ENCODE results near the gene PCBP3. TPM values are rescaled to one million over a fixed set of nuclear protein-coding genes. Genes with fewer than 3 reads are reported as not detected.

The PCBP3 gene
- total and polyA plus RNA-seq, 2 experiments from 2014 or later = 3.4 to 4.3 TPM

- H3K4me3 ChIP-seq = no peak overlapping the region
- no peaks in the 10 kb centered on the region for H3K36me3 ChIP-seq
- H3K27ac ChIP-seq = no peak overlapping the region
- no peak for DNase-seq (ENCODE audit: low read depth in 1 of 2, low spot score in 1 of 2)
- TF ChIP-seq CTCF (IDR thresholded peaks at IDR 0.05; ENCODE audit: low read depth, low read length) = no peak
- H3K9me3 ChIP-seq (ENCODE audit: low read depth) = no peaks in the 10 kb centered on the region
- H3K4me1 ChIP-seq (ENCODE audit: low read depth) = no peaks in the 10 kb centered on the region
- no peaks in the 10 kb centered on the region for H3K27me3 ChIP-seq
These were observed 228.2 kb downstream of the PCBP3 start for GRCh38 chr21:45871616-45872236.

GRCh38 chr21:45872471-45872870, 228.9 kb downstream of the PCBP3 start:
- no peak for TF ChIP-seq CTCF (IDR thresholded peaks at IDR 0.05; ENCODE audit: low read depth, low read length)
- Histone ChIP-seq H3K27ac (no peak overlapping the region), H3K4me3 (no peak overlapping the region), H3K27me3 (no peaks in the 10 kb centered on the region), H3K4me1 (ENCODE audit: low read depth) (no peaks in the 10 kb centered on the region), H3K9me3 (ENCODE audit: low read depth) (no peaks in the 10 kb centered on the region), H3K36me3 (no peaks in the 10 kb centered on the region)
- DNase-seq (ENCODE audit: low read depth in 1 of 2, low spot score in 1 of 2) = no peak

DNA sequence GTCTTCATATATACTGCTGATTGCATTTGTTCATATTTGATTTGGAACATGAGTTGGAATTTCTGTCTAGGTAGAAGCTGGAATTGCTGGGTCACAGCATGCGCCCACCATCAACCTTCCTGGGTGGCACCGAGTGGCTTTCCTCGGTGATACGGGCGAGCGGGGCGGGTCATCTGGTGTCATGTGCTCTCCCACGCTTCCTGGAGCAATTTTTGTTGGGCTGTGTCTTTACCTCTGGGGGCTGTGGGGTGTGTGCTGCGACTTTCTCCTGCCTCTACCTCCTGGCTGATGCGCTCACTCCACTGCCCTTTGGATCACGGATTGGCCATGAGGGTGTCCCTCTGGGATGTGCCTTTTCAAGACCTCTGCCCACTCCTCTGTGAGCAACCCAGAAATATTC, 229.4 kb downstream of the PCBP3 start:
- no peaks in the 10 kb centered on the region for H3K36me3 ChIP-seq
- no peaks in the 10 kb centered on the region for H3K9me3 ChIP-seq (ENCODE audit: low read depth)
- H3K27ac ChIP-seq = no peak overlapping the region
- no peak for DNase-seq (ENCODE audit: low read depth in 1 of 2, low spot score in 1 of 2)
- no peak overlapping the region for H3K4me3 ChIP-seq
- no peaks in the 10 kb centered on the region for H3K4me1 ChIP-seq (ENCODE audit: low read depth)
- no peak for TF ChIP-seq CTCF (IDR thresholded peaks at IDR 0.05; ENCODE audit: low read depth, low read length)
- no peaks in the 10 kb centered on the region for H3K27me3 ChIP-seq

- no peak overlapping the region for H3K27ac ChIP-seq
- no peaks in the 10 kb centered on the region for H3K36me3 ChIP-seq
- no peaks in the 10 kb centered on the region for H3K9me3 ChIP-seq (ENCODE audit: low read depth)
- no peaks in the 10 kb centered on the region for H3K27me3 ChIP-seq
- H3K4me3 ChIP-seq = no peak overlapping the region
- TF ChIP-seq CTCF (IDR thresholded peaks at IDR 0.05; ENCODE audit: low read depth, low read length) = no peak
- H3K4me1 ChIP-seq (ENCODE audit: low read depth) = no peaks in the 10 kb centered on the region
- DNase-seq (ENCODE audit: low read depth in 1 of 2, low spot score in 1 of 2) = no peak
These were observed 229.9 kb downstream of the PCBP3 start for GRCh38 chr21:45873418-45873817.

GRCh38 chr21:45873866-45874265, 230.3 kb downstream of the PCBP3 start:
- TF ChIP-seq CTCF (IDR thresholded peaks at IDR 0.05; ENCODE audit: low read depth, low read length) = no peak
- no peaks in the 10 kb centered on the region for H3K9me3 ChIP-seq (ENCODE audit: low read depth)
- no peak overlapping the region for H3K4me3 ChIP-seq
- DNase-seq (ENCODE audit: low read depth in 1 of 2, low spot score in 1 of 2) = no peak
- no peak overlapping the region for H3K27ac ChIP-seq
- no peaks in the 10 kb centered on the region for H3K27me3 ChIP-seq
- no peaks in the 10 kb centered on the region for H3K4me1 ChIP-seq (ENCODE audit: low read depth)
- no peaks in the 10 kb centered on the region for H3K36me3 ChIP-seq
